H9 (cell line): ENCODE results near the gene IGFBP1. TPM values are rescaled to one million over a fixed set of nuclear protein-coding genes. Genes with fewer than 3 reads are reported as not detected.

ENCODE experiments used
- DNase-seq: peaks from one replicate; pipeline ENCODE4 v3.0.0-alpha.2; 2017
- H2AFZ ChIP-seq: one replicate; pipeline ENCODE4 v1.6.1; 2013; ENCODE audit warnings: mild to moderate bottlenecking, low read length, control low read depth, moderate library complexity
- H2AK5ac ChIP-seq: 2 replicates; pipeline ENCODE4 v1.6.1; 2013; ENCODE audit warnings: low read length, control low read depth, mixed read lengths; ENCODE audit not compliant: insufficient read length
- H2BK120ac ChIP-seq: one replicate; pipeline ENCODE4 v1.6.1; 2013; ENCODE audit warnings: low read depth, mild to moderate bottlenecking, low read length, control low read depth, inconsistent platforms; ENCODE audit not compliant: poor library complexity, severe bottlenecking
- H2BK12ac ChIP-seq: 2 replicates; pipeline ENCODE4 v1.6.1; 2013; ENCODE audit warnings: low read length, control low read depth, mixed read lengths, low read depth; ENCODE audit not compliant: insufficient read length
- H2BK15ac ChIP-seq: 2 replicates; pipeline ENCODE4 v1.6.1; 2013; ENCODE audit warnings: low read depth, low read length, control low read depth
- H2BK20ac ChIP-seq: one replicate; pipeline ENCODE4 v1.6.1; 2013; ENCODE audit warnings: low read depth, mild to moderate bottlenecking, low read length, control low read depth, inconsistent platforms; ENCODE audit not compliant: poor library complexity, severe bottlenecking
- H2BK5ac ChIP-seq: 2 replicates; pipeline ENCODE4 v1.6.1; 2013; ENCODE audit warnings: low read length, control low read depth, mixed read lengths; ENCODE audit not compliant: insufficient read length
- H3K14ac ChIP-seq: 2 replicates; pipeline ENCODE4 v1.6.1; 2013; ENCODE audit warnings: low read length, control low read depth; ENCODE audit not compliant: insufficient read depth
- H3K18ac ChIP-seq: 2 replicates; pipeline ENCODE4 v1.6.1; 2013; ENCODE audit warnings: low read depth, mild to moderate bottlenecking, mixed read lengths, low read length, control low read depth; ENCODE audit not compliant: insufficient read length
- H3K23ac ChIP-seq: 2 replicates; pipeline ENCODE4 v1.6.1; 2013; ENCODE audit warnings: low read length, control low read depth, mixed read lengths, low read depth; ENCODE audit not compliant: insufficient read length
- H3K23me2 ChIP-seq: 2 replicates; pipeline ENCODE4 v1.6.1; 2013; ENCODE audit warnings: low read depth, mild to moderate bottlenecking, mixed read lengths, low read length, control low read depth; ENCODE audit not compliant: insufficient read length, poor library complexity, severe bottlenecking
- H3K27ac ChIP-seq: 2 replicates; pipeline ENCODE4 v1.5.1; 2013; ENCODE audit warnings: low read length, control low read depth, mixed read lengths, low read depth; ENCODE audit not compliant: insufficient read length
- H3K27me3 ChIP-seq: 2 replicates; pipeline ENCODE4 v1.6.1; 2013; ENCODE audit warnings: low read length, control low read depth, inconsistent platforms; ENCODE audit not compliant: insufficient read depth
- H3K4ac ChIP-seq: 2 replicates; pipeline ENCODE4 v1.6.1; 2013; ENCODE audit warnings: low read depth, mild to moderate bottlenecking, control low read depth, inconsistent platforms, low read length, moderate library complexity
- H3K4me1 ChIP-seq: 2 replicates; pipeline ENCODE4 v1.6.1; 2013; ENCODE audit warnings: low read length, control low read depth, inconsistent platforms; ENCODE audit not compliant: insufficient read depth
- H3K4me2 ChIP-seq: 2 replicates; pipeline ENCODE4 v1.6.1; 2013; ENCODE audit warnings: low read length, control low read depth, mixed read lengths; ENCODE audit not compliant: insufficient read length, insufficient read depth
- H3K56ac ChIP-seq: 2 replicates; pipeline ENCODE4 v1.6.1; 2013; ENCODE audit warnings: low read depth, mild to moderate bottlenecking, mixed read lengths, low read length, control low read depth; ENCODE audit not compliant: insufficient read length
- H3K79me1 ChIP-seq: 2 replicates; pipeline ENCODE4 v1.6.1; 2013; ENCODE audit warnings: low read depth, mild to moderate bottlenecking, moderate library complexity, low read length, control low read depth, inconsistent platforms; ENCODE audit not compliant: insufficient read depth, poor library complexity, severe bottlenecking
- H3K79me2 ChIP-seq: 2 replicates; pipeline ENCODE4 v1.6.1; 2013; ENCODE audit warnings: low read length, control low read depth, inconsistent platforms; ENCODE audit not compliant: insufficient read depth
- H3K9ac ChIP-seq: 2 replicates; pipeline ENCODE4 v1.6.1; 2013; ENCODE audit warnings: low read length, control low read depth, mixed read lengths; ENCODE audit not compliant: insufficient read length; ENCODE audit errors: extremely low read depth
- H3K9me3 ChIP-seq: one replicate; pipeline ENCODE4 v1.6.1; 2013; ENCODE audit warnings: low read depth, low read length, inconsistent platforms; ENCODE audit not compliant: control insufficient read depth
- H3T11ph ChIP-seq: one replicate; pipeline ENCODE4 v1.6.1; 2013; ENCODE audit warnings: mild to moderate bottlenecking, low read length, control low read depth, inconsistent platforms
- H4K20me1 ChIP-seq: one replicate; pipeline ENCODE4 v1.6.1; 2013; ENCODE audit not compliant: control insufficient read depth, insufficient read length, insufficient read depth
- H4K5ac ChIP-seq: 2 replicates; pipeline ENCODE4 v1.6.1; 2013; ENCODE audit warnings: low read depth, mild to moderate bottlenecking, mixed read lengths, low read length, control low read depth; ENCODE audit not compliant: insufficient read length
- H4K8ac ChIP-seq: replicated peaks from 2 replicates; pipeline ENCODE4 v1.6.1; 2013; ENCODE audit warnings: low read length, control low read depth, mixed read lengths, low read depth; ENCODE audit not compliant: insufficient read length
- H4K91ac ChIP-seq: 2 replicates; pipeline ENCODE4 v1.6.1; 2013; ENCODE audit warnings: low read depth, mild to moderate bottlenecking, moderate library complexity, mixed read lengths, low read length, control low read depth; ENCODE audit not compliant: insufficient read length
- H3K27ac Mint-ChIP-seq, 3 experiments: 2 replicates in 2 of 3; 3 replicates in 1 of 3; pipeline ENCODE4 v1.8.0; 2020 to 2021; ENCODE audit warnings: mixed read lengths in 3 of 3, mild to moderate bottlenecking in 1 of 3, moderate library complexity in 1 of 3
- H3K27me3 Mint-ChIP-seq: 2 replicates; pipeline ENCODE4 v1.8.0; 2021; ENCODE audit warnings: low read depth, mild to moderate bottlenecking, moderate library complexity, mixed read lengths
- H3K36me3 Mint-ChIP-seq, 3 experiments: 2 replicates in 2 of 3; 3 replicates in 1 of 3; pipeline ENCODE4 v1.8.0; 2020 to 2021; ENCODE audit warnings: low read depth in 3 of 3, mixed read lengths in 3 of 3; ENCODE audit not compliant: insufficient read depth in 1 of 3
- H3K4me1 Mint-ChIP-seq, 2 experiments: 2 replicates each; pipeline ENCODE4 v1.8.0; 2020; ENCODE audit warnings: mixed read lengths in 2 of 2
- H3K4me3 Mint-ChIP-seq, 2 experiments: 2 replicates in 1 of 2; 3 replicates in 1 of 2; pipeline ENCODE4 v1.8.0; 2020 to 2021; ENCODE audit warnings: mild to moderate bottlenecking in 2 of 2, mixed read lengths in 2 of 2, moderate library complexity in 1 of 2
- H3K9me3 Mint-ChIP-seq, 2 experiments: 2 replicates in 1 of 2; 3 replicates in 1 of 2; pipeline ENCODE4 v1.8.0; 2020; ENCODE audit warnings: mild to moderate bottlenecking in 2 of 2, mixed read lengths in 2 of 2, moderate library complexity in 1 of 2
- CTCF ChIP-seq: fragments of 200-600 bp; sonication (generic); conservative IDR thresholded peaks from 3 replicates; pipeline ENCODE4 v1.8.0; 2021; ENCODE audit warnings: antibody characterized with exemption, mild to moderate bottlenecking
- WGBS: extraction: QIAGEN DNeasy Blood & Tissue Kit; methylation state at CpG from one replicate; pipeline ENCODE4 v1.1.7; 2013; ENCODE audit warnings: missing lambda C conversion rate, low lambda C conversion rate, mixed read lengths; ENCODE audit not compliant: insufficient read length; ENCODE audit errors: extremely low coverage; 5-methylcytosine and 5-hydroxymethylcytosine counted together
- total RNA-seq: library from RNA; stranded (reverse); gene quantifications from 2 replicates; pipeline ENCODE4 v1.2.1, GENCODE V29; 2021

IGFBP1 gene
- total RNA-seq, 1 experiment from 2014 or later, result not detected

GRCh38 chr7:45898222-45898621 lies 9.9 kb downstream of the IGFBP1 start:
- Histone ChIP-seq H3K23me2 (no peaks in the 10 kb centered on the region), H4K8ac (no peak overlapping the region), H2BK12ac (no peak overlapping the region), H3K4me1 (no peaks in the 10 kb centered on the region), H3K79me1 (no peaks in the 10 kb centered on the region), H4K20me1 (no peaks in the 10 kb centered on the region), H3K14ac (no peak overlapping the region), H3K4me2 (no peak overlapping the region), H3K9me3 (no peaks in the 10 kb centered on the region), H2AFZ (no peak overlapping the region), H3K9ac (no peak overlapping the region), H2BK20ac (no peak overlapping the region), H3K27me3 (0 out of 2 replicates have a peak, but pooled peaks cover 2% of the 10 kb centered on the region), H3T11ph (no peak overlapping the region), H3K23ac (no peak overlapping the region), H2AK5ac (no peak overlapping the region), H2BK120ac (no peak overlapping the region), H3K79me2 (no peaks in the 10 kb centered on the region), H4K5ac (no peak overlapping the region), H4K91ac (no peak overlapping the region), H3K56ac (no peak overlapping the region), H3K27ac (no peak overlapping the region), H3K4ac (no peak overlapping the region), H2BK5ac (no peak overlapping the region), H3K18ac (no peak overlapping the region), H2BK15ac (no peak overlapping the region)
- no peak overlapping the region for H3K27ac Mint-ChIP-seq
- no CpG with 5 or more reads among the region's 2 CpGs for WGBS
- H3K4me3 Mint-ChIP-seq, result no peak overlapping the region
- DNase-seq, result no peak
- H3K9me3 Mint-ChIP-seq, result no peaks in the 10 kb centered on the region; a peak in 1 of 5 replicates
- H3K27me3 Mint-ChIP-seq, result peaks cover 31% of the 10 kb centered on the region
- no peaks in the 10 kb centered on the region for H3K4me1 Mint-ChIP-seq
- no peak for TF ChIP-seq CTCF
- H3K36me3 Mint-ChIP-seq, result no peaks in the 10 kb centered on the region
